Measurements from ENCODE around the gene XYLT1. TPM values are rescaled to one million over a fixed set of nuclear protein-coding genes. Genes with fewer than 3 reads are reported as not detected.

XYLT1 gene
- total RNA-seq, 1 donor from 2014 or later, result 17.6 TPM

- Mint-ChIP-seq H3K36me3 (ENCODE audit: low read depth) (peaks cover 3% of the 10 kb centered on the region), H3K4me1 (ENCODE audit: low read depth) (no peaks in the 10 kb centered on the region), H3K9me3 (ENCODE audit: low read depth) (no peaks in the 10 kb centered on the region), H3K27ac (ENCODE audit: unreplicated experiment) (no peak overlapping the region), H3K27me3 (ENCODE audit: low read depth) (no peaks in the 10 kb centered on the region), H3K4me3 (ENCODE audit: unreplicated experiment) (no peak overlapping the region)
- no peak for DNase-seq (ENCODE audit: low spot score)
- no peak for TF ChIP-seq CTCF (IDR thresholded peaks at IDR 0.05)
These were observed 25.3 kb downstream of the XYLT1 start for GRCh38 chr16:17445421-17445820.

GRCh38 chr16:17444658-17445057 lies 26.1 kb downstream of the XYLT1 start:
- Mint-ChIP-seq H3K4me1 (ENCODE audit: low read depth) (no peaks in the 10 kb centered on the region), H3K36me3 (ENCODE audit: low read depth) (peaks cover 3% of the 10 kb centered on the region), H3K4me3 (ENCODE audit: unreplicated experiment) (no peak overlapping the region), H3K9me3 (ENCODE audit: low read depth) (peaks cover 4% of the 10 kb centered on the region), H3K27ac (ENCODE audit: unreplicated experiment) (no peak overlapping the region), H3K27me3 (ENCODE audit: low read depth) (no peaks in the 10 kb centered on the region)
- no peak for TF ChIP-seq CTCF (IDR thresholded peaks at IDR 0.05)
- DNase-seq (ENCODE audit: low spot score), result no peak

- Mint-ChIP-seq H3K4me1 (ENCODE audit: low read depth) (no peaks in the 10 kb centered on the region), H3K9me3 (ENCODE audit: low read depth) (peaks cover 4% of the 10 kb centered on the region), H3K27ac (ENCODE audit: unreplicated experiment) (no peak overlapping the region), H3K36me3 (ENCODE audit: low read depth) (no peaks in the 10 kb centered on the region), H3K4me3 (ENCODE audit: unreplicated experiment) (no peak overlapping the region), H3K27me3 (ENCODE audit: low read depth) (no peaks in the 10 kb centered on the region)
- no peak for TF ChIP-seq CTCF (IDR thresholded peaks at IDR 0.05)
- no peak for DNase-seq (ENCODE audit: low spot score)
These were observed 30.6 kb downstream of the XYLT1 start for GRCh38 chr16:17440131-17440530.

GRCh38 chr16:17439580-17439979 lies 31.2 kb downstream of the XYLT1 start:
- Mint-ChIP-seq H3K36me3 (ENCODE audit: low read depth) (no peaks in the 10 kb centered on the region), H3K9me3 (ENCODE audit: low read depth) (peaks cover 4% of the 10 kb centered on the region), H3K4me1 (ENCODE audit: low read depth) (no peaks in the 10 kb centered on the region), H3K27me3 (ENCODE audit: low read depth) (no peaks in the 10 kb centered on the region), H3K4me3 (ENCODE audit: unreplicated experiment) (no peak overlapping the region), H3K27ac (ENCODE audit: unreplicated experiment) (no peak overlapping the region)
- no peak for DNase-seq (ENCODE audit: low spot score)
- no peak for TF ChIP-seq CTCF (IDR thresholded peaks at IDR 0.05)

GRCh38 chr16:17437981-17438380 lies 32.8 kb downstream of the XYLT1 start:
- TF ChIP-seq CTCF (IDR thresholded peaks at IDR 0.05), result no peak
- Mint-ChIP-seq H3K27ac (ENCODE audit: unreplicated experiment) (no peak overlapping the region), H3K27me3 (ENCODE audit: low read depth) (no peaks in the 10 kb centered on the region), H3K9me3 (ENCODE audit: low read depth) (peaks cover 4% of the 10 kb centered on the region), H3K4me3 (ENCODE audit: unreplicated experiment) (no peak overlapping the region), H3K36me3 (ENCODE audit: low read depth) (no peaks in the 10 kb centered on the region), H3K4me1 (ENCODE audit: low read depth) (peaks cover 8% of the 10 kb centered on the region)
- DNase-seq (ENCODE audit: low spot score), result no peak
